ENCODE data around the gene AXIN1.

The AXIN1 gene

GRCh38 chr16:301235-301634 is 51.3 kb downstream of the AXIN1 start:
- no peak for DNase-seq

GRCh38 chr16:297832-298231 is 54.7 kb downstream of the AXIN1 start:
- no peak for DNase-seq

GRCh38 chr16:296806-297510 is 55.6 kb downstream of the AXIN1 start:
- DNase-seq = no peak

- no peak for DNase-seq
Observed at GRCh38 chr16:296276-296675, 56.2 kb downstream of the AXIN1 start.

GRCh38 chr16:293043-293775 is 59.3 kb downstream of the AXIN1 start:
- no peak for DNase-seq

GRCh38 chr16:291539-291938 is 61.0 kb downstream of the AXIN1 start:
- no peak for DNase-seq

- no peak for DNase-seq
Observed at GRCh38 chr16:290681-291405, 61.7 kb downstream of the AXIN1 start.

GRCh38 chr16:290015-290680 is 62.4 kb downstream of the AXIN1 start:
- no peak for DNase-seq

- DNase-seq = no peak
Observed at GRCh38 chr16:289395-289997, 63.0 kb downstream of the AXIN1 start.

- DNase-seq = no peak
Observed at GRCh38 chr16:287981-288920, 64.3 kb downstream of the AXIN1 start.

GRCh38 chr16:287298-287811 is 65.2 kb downstream of the AXIN1 start:
- no peak for DNase-seq

- DNase-seq = no peak
Observed at GRCh38 chr16:286491-287297, 65.8 kb downstream of the AXIN1 start.

- DNase-seq = no peak
Observed at GRCh38 chr16:285146-286055, 67.1 kb downstream of the AXIN1 start.

- DNase-seq = no peak
Observed at GRCh38 chr16:284204-285120, 68.1 kb downstream of the AXIN1 start.

GRCh38 chr16:283033-283805 is 69.3 kb downstream of the AXIN1 start, which contains the start of gene PDIA2:
TSS of gene PDIA2 (plus strand) at chr16:283164. CDS start at chr16:283170, 6 bp downstream.
- no peak for DNase-seq

- DNase-seq = no peak
Observed at GRCh38 chr16:282491-282890, 70.0 kb downstream of the AXIN1 start.

- no peak for DNase-seq
Observed at GRCh38 chr16:281660-282255, 70.8 kb downstream of the AXIN1 start.
